GM11168 (cell line): Measurements from ENCODE around the gene CES4A.
"Not testable (repeated sequence)": the region's sequence is repeated elsewhere in the genome, so short reads cannot be mapped to it uniquely, and the experiment has no call there.

Source experiments
- in situ Hi-C: fragments of 300-500 bp; cut with MboI; formaldehyde crosslinking; loops from one replicate; pipeline ENCODE4 v1.12.0; 2022; ENCODE audit warnings: low sequenced_read_pairs; ENCODE audit not compliant: unreplicated experiment

CES4A gene

GRCh38 chr16:66988197-66988788 is at the start of gene CES4A:
CES4A (plus strand) TSS chr16:66988589; CDS start chr16:66988773, 184 bp downstream.
- in situ Hi-C loops: no loop called here

GRCh38 chr16:66939366-66939765 is 49.0 kb upstream of the CES4A start:
- in situ Hi-C loops: no loop called here

- in situ Hi-C loops: no loop called here
Measured at GRCh38 chr16:66940236-66940635, 48.2 kb upstream of the CES4A start.

GRCh38 chr16:66942981-66943380 is 45.4 kb upstream of the CES4A start:
- in situ Hi-C loops: no loop called here

DNA sequence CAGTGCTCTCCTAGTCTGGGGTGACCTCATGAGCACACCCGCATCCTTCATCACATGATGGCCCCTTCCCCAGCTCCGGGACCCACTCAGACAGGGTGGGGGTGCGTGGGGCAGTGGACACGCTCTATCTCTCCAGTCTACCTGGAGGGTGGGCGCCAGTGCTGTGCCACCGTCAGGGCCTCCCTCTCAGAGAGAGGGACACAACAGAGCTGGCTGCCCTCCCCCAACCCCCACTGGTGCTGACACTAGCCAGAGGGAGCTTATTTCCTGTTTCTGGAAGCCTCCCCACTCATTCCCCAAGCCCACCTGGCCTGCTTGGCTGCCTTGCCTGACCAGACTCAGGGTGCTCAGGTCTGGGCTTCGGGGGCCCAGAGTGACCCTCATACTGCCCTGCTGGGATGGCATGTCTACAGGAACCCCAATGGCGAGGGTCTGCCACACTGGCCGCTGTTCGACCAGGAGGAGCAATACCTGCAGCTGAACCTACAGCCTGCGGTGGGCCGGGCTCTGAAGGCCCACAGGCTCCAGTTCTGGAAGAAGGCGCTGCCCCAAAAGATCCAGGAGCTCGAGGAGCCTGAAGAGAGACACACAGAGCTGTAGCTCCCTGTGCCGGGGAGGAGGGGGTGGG is 44.8 kb upstream of the CES4A start:
- in situ Hi-C loops: no loop called here

DNA sequence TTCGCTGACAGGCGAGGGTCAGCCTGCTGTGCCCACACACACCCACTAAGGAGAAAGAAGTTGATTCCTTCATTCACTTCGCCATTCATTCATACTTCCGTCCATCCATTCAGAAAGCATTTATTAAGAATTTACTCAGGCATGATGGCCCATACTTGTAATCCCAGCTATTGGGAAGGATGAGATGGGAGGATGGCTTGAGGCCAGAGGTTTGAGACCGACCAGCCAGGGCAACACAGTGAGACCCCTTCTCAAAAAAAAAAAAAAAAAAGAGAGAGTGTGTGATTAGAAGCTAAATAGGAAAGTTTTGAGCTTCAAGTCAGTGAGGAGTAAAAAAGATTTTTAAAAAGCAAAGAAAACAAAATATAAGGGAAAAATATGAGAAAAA is 44.3 kb upstream of the CES4A start:
- in situ Hi-C loops: no loop called here

DNA sequence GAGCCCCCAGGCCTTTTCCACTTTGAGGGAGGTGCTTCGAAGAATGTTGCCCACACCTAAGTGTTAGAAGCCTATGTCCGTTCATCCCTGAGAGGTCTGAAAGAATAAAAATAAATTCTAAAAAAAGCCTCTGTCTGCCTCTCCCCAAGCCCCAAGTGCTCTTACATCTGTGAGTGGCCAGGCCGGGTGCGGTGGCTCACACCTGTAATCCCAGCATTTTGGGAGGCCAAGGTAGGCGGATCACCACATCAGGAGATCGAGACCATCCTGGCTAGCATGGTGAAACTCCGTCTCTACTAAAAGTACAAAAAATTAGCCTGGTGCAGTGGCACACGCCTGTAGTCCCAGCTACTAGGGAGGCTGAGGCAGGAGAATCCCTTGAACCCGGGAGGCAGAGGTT is 43.4 kb upstream of the CES4A start:
- in situ Hi-C loops: not testable (repeated sequence)

GRCh38 chr16:66945939-66946338 is 42.5 kb upstream of the CES4A start:
- in situ Hi-C loops: no loop called here

DNA sequence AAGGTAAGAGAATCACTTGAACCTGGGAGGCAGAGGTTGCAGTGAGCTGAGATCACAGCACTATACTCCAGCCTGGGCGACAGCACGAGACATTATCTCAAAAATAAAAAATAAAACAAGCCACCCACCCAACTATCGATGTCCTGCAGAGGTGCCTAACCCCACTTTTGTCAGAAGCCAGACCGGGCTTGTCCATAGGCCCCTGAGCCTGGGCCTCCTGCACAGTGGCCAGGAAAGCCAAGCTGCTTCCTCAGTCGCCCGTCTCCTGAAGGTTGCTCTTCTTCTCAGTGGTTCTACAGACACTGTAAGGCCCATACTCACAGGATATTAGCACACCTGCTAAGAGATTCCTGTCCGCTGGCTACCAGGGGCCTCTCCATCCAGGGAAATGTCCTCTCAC is 41.8 kb upstream of the CES4A start:
- in situ Hi-C loops: no loop called here

GRCh38 chr16:66946974-66947301 is 41.5 kb upstream of the CES4A start:
- in situ Hi-C loops: no loop called here

GRCh38 chr16:66947302-66948065 is 40.9 kb upstream of the CES4A start:
- in situ Hi-C loops: no loop called here

GRCh38 chr16:66948134-66948836 is 40.1 kb upstream of the CES4A start:
- in situ Hi-C loops: no loop called here

- in situ Hi-C loops: no loop called here
Measured at GRCh38 chr16:66948837-66949225, 39.6 kb upstream of the CES4A start.

- in situ Hi-C loops: no loop called here
Measured at GRCh38 chr16:66949472-66949871, 38.9 kb upstream of the CES4A start.

- in situ Hi-C loops: loop anchor here (25.0 kb wide), 1 partner anchor 462 kb away; the partner anchor contains the start of gene ZDHHC1
Measured at GRCh38 chr16:66950437-66950836, 38.0 kb upstream of the CES4A start.

GRCh38 chr16:66950971-66951790 is 37.2 kb upstream of the CES4A start:
- in situ Hi-C loops: loop anchor here (25.0 kb wide), 1 partner anchor 461 kb away; the partner anchor contains the start of gene ZDHHC1

DNA sequence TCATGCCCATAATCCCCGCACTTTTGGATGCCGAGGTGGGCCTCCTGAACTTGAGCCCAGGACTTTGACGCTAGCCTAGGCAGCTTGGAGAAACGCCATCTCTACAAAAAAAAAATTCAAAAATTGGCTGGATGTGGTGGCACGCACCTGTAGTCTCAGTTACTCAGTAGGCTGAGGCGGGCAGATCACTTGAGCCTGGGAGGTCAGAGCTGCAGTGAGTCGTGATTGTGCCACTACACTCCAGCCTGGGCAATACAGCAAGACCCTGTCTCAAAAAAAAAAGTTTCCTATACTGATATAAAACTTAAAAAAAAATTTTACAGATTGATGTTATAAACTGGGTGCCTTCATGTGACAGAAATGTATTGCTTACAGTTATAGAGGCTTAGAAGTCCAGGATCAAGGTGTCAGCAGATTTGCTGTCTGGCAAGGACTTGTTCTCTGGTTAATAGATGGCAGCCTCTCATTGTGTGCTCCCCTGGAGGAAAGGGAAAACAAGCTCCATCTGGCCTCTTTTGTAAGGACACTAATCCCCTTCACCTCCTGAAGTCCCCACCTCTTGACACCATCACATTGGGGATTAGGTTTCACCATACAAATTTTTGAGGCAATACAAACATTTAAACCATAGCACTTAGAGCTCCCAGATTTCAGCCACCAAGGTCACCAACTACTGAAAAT is 35.8 kb upstream of the CES4A start:
- in situ Hi-C loops: loop anchor here (25.0 kb wide), 1 partner anchor 460 kb away; the partner anchor contains the start of gene ZDHHC1

DNA sequence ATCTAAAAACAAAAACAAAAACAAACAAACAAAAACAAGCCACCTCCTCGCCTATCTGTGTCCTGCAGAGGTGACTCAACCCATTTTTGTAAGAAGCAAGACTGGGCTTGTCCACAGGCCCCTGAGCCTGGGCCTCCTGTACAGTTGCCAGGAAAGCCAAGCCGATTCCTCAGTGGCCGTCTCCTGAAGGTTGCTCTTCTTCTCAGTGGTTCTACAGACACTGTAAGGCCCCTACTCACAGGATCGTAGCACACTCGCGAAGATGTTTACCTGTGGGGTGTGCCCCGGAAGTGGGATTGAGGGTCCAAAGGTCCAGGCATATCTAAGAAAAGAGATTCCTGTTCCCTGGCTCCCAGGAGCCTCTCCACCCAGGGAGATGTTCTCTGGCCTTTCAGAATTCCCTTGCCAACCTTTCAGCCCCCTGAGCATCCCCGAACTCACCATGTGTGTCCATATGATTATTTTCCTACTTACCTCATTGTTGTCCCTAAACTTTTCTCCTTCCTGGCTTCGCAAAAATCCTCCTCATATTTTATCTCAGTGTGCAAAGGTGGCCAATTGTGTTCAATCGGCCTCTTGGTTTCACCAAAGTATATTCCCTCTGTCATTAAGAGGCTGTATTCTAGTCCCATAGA is 34.8 kb upstream of the CES4A start:
- in situ Hi-C loops: loop anchor here (25.0 kb wide), 1 partner anchor 459 kb away; the partner anchor contains the start of gene ZDHHC1
